Measurements from ENCODE around the gene HES2.

DNA sequence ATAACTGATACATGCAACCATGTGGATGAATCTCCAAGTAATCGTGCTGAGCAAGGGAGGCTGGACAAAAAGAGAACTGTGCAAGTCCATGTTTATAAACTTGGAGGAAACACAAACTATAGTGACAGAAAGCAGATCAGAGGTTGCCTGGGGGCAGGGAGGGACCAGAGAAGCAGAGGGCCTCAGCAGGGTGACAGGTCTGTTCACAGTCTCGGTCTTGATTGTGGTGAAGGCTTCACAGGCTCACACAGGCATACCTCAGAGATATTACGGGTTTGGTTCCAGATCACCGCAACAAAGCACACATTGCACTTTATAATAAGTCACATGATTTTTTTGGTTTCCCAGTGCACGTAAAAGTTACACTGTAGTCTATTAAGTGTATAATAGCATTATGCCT is 54.7 kb downstream of the HES2 start:
- TF ChIP-seq POLR2A (IDR thresholded peaks at IDR 0.05; ENCODE audit: low read depth, low read length) = no peak
- no peak for TF ChIP-seq SPI1 (IDR thresholded peaks at IDR 0.05; ENCODE audit: low read depth, low read length)
